ENCODE data around the gene EIF4E3.
A peak's percentile ranks its signal among the peaks of the same experiment; 100 is the strongest.

The EIF4E3 gene

GRCh38 chr3:71725271-71725991 lies at the start of gene EIF4E3:
Gene EIF4E3, minus strand, starts transcription at chr3:71725402. Its CDS starts 35 bp downstream, at chr3:71725367.
- DNase-seq (ENCODE audit: low read depth): peak; percentile 12

GRCh38 chr3:71771884-71772283 lies 46.7 kb upstream of the EIF4E3 start:
- no peak for DNase-seq (ENCODE audit: low read depth)

GRCh38 chr3:71771126-71771525 lies 45.9 kb upstream of the EIF4E3 start:
- DNase-seq (ENCODE audit: low read depth): no peak

- DNase-seq (ENCODE audit: low read depth): no peak
Observed at GRCh38 chr3:71763426-71763825, 38.2 kb upstream of the EIF4E3 start.

GRCh38 chr3:71760140-71760539 lies 34.9 kb upstream of the EIF4E3 start:
- no peak for DNase-seq (ENCODE audit: low read depth)

- no peak for DNase-seq (ENCODE audit: low read depth)
Observed at GRCh38 chr3:71759401-71759800, 34.2 kb upstream of the EIF4E3 start.

GRCh38 chr3:71758091-71758490 lies 32.9 kb upstream of the EIF4E3 start:
- no peak for DNase-seq (ENCODE audit: low read depth)

GRCh38 chr3:71754610-71755253 lies 29.5 kb upstream of the EIF4E3 start:
- DNase-seq (ENCODE audit: low read depth): no peak

- DNase-seq (ENCODE audit: low read depth): peak; percentile 43
Observed at GRCh38 chr3:71753701-71754609, 28.8 kb upstream of the EIF4E3 start, which contains the start of gene GPR27. Gene GPR27, plus strand, starts transcription at chr3:71753855. Its CDS starts 195 bp downstream, at chr3:71754050.

- no peak for DNase-seq (ENCODE audit: low read depth)
Observed at GRCh38 chr3:71752831-71753700, 27.9 kb upstream of the EIF4E3 start.

- DNase-seq (ENCODE audit: low read depth): no peak
Observed at GRCh38 chr3:71751602-71752001, 26.4 kb upstream of the EIF4E3 start.

- DNase-seq (ENCODE audit: low read depth): no peak
Observed at GRCh38 chr3:71744738-71745137, 19.5 kb upstream of the EIF4E3 start.

- DNase-seq (ENCODE audit: low read depth): no peak
Observed at GRCh38 chr3:71742621-71743020, 17.4 kb upstream of the EIF4E3 start.

GRCh38 chr3:71734881-71735280 lies 9.7 kb upstream of the EIF4E3 start:
- no peak for DNase-seq (ENCODE audit: low read depth)

GRCh38 chr3:71733319-71733718 lies 8.1 kb upstream of the EIF4E3 start:
- DNase-seq (ENCODE audit: low read depth): no peak

GRCh38 chr3:71732637-71733036 lies 7.4 kb upstream of the EIF4E3 start:
- DNase-seq (ENCODE audit: low read depth): no peak

- no peak for DNase-seq (ENCODE audit: low read depth)
Observed at GRCh38 chr3:71728632-71729342, 3.6 kb upstream of the EIF4E3 start.

- no peak for DNase-seq (ENCODE audit: low read depth)
Observed at GRCh38 chr3:71726146-71726545, 944 bp upstream of the EIF4E3 start.

- peak; percentile 13 for DNase-seq (ENCODE audit: low read depth)
Observed at GRCh38 chr3:71724584-71725270, 475 bp downstream of the EIF4E3 start.

- no peak for DNase-seq (ENCODE audit: low read depth)
Observed at GRCh38 chr3:71724171-71724453, 1.1 kb downstream of the EIF4E3 start.
